Measurements from ENCODE around the gene TMC2.
"Not testable (repeated sequence)": the region's sequence is repeated elsewhere in the genome, so short reads cannot be mapped to it uniquely, and the experiment has no call there.

Gene TMC2, protein sequence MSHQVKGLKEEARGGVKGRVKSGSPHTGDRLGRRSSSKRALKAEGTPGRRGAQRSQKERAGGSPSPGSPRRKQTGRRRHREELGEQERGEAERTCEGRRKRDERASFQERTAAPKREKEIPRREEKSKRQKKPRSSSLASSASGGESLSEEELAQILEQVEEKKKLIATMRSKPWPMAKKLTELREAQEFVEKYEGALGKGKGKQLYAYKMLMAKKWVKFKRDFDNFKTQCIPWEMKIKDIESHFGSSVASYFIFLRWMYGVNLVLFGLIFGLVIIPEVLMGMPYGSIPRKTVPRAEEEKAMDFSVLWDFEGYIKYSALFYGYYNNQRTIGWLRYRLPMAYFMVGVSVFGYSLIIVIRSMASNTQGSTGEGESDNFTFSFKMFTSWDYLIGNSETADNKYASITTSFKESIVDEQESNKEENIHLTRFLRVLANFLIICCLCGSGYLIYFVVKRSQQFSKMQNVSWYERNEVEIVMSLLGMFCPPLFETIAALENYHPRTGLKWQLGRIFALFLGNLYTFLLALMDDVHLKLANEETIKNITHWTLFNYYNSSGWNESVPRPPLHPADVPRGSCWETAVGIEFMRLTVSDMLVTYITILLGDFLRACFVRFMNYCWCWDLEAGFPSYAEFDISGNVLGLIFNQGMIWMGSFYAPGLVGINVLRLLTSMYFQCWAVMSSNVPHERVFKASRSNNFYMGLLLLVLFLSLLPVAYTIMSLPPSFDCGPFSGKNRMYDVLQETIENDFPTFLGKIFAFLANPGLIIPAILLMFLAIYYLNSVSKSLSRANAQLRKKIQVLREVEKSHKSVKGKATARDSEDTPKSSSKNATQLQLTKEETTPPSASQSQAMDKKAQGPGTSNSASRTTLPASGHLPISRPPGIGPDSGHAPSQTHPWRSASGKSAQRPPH

GRCh38 chr20:2536560-2536986 lies at the start of gene TMC2:
Gene TMC2, plus strand, starts transcription at chr20:2536573. Its CDS starts 49 bp downstream, at chr20:2536622.
- H3K9me3 Mint-ChIP-seq = no peaks in the 10 kb centered on the region
- peaks cover 54% of the 10 kb centered on the region for H3K27me3 Mint-ChIP-seq

GRCh38 chr20:2502808-2503384 lies 33.5 kb upstream of the TMC2 start:
- not testable (repeated sequence) for H3K27ac Mint-ChIP-seq, H3K27me3 Mint-ChIP-seq, DNase-seq, ATAC-seq, H3K4me3 Mint-ChIP-seq, H3K9me3 Mint-ChIP-seq
- H3K4me1 Mint-ChIP-seq = peaks cover 23% of the 10 kb centered on the region

More at GRCh38 chr20:2536560-2536986, at the start of gene TMC2:
- DNase-seq (no peak), ATAC-seq (no peak)
- H3K4me1 Mint-ChIP-seq = no peaks in the 10 kb centered on the region
- H3K27ac Mint-ChIP-seq = peak within 1 kb of the TSS in 1 of 2 donors; percentile 21
- no peak within 1 kb of the TSS for H3K4me3 Mint-ChIP-seq

DNA sequence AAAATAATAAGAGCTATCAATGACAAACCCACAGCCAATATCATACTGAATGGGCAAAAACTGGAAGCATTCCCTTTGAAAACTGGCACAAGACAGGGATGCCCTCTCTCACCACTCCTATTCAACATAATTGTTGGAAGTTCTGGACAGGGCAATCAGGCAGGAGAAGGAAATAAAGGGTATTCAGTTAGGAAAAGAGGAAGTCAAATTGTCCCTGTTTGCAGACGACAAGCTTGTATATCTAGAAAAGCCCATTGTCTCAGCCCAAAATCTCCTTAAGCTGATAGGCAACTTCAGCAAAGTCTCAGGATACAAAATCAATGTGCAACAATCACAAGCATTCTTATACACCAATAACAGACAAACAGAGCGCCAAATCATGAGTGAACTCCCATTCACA lies 31.6 kb upstream of the TMC2 start:
- H3K27me3 Mint-ChIP-seq, ATAC-seq, H3K9me3 Mint-ChIP-seq, DNase-seq, H3K4me3 Mint-ChIP-seq, H3K27ac Mint-ChIP-seq: not testable (repeated sequence)
- peaks cover 29% of the 10 kb centered on the region for H3K4me1 Mint-ChIP-seq

- not testable (repeated sequence) for H3K27me3 Mint-ChIP-seq, DNase-seq, H3K9me3 Mint-ChIP-seq, H3K4me3 Mint-ChIP-seq, H3K27ac Mint-ChIP-seq, ATAC-seq
- H3K4me1 Mint-ChIP-seq = peaks cover 29% of the 10 kb centered on the region
Measured at GRCh38 chr20:2506426-2506825, 29.9 kb upstream of the TMC2 start.

DNA sequence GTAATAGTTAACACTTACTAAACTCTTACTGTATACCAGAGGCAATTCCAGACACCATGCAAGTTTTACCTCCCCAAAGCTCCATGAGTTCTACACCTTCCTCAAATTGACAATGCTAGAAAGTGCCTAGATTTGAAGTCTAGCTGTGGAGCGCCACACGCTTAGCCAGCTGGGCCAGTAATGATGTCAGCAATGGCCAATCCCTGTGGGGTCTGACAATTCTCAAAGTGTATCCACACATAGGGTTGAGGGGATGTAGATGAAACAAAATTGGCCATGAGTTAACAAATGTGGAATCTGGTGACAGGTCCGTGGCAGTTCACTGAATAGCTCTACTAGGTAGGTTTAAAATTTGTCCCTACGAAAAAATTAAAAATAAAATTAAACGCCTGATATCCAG lies 28.9 kb upstream of the TMC2 start:
- H3K4me1 Mint-ChIP-seq = peaks cover 29% of the 10 kb centered on the region
- no peaks in the 10 kb centered on the region for H3K27me3 Mint-ChIP-seq
- no peak for ATAC-seq
- H3K9me3 Mint-ChIP-seq = no peaks in the 10 kb centered on the region
- peak overlapping the region; percentile 95 to 97 for H3K4me3 Mint-ChIP-seq
- no peak overlapping the region for H3K27ac Mint-ChIP-seq
- DNase-seq = no peak

GRCh38 chr20:2507875-2508630 lies 28.3 kb upstream of the TMC2 start:
- peaks cover 25% of the 10 kb centered on the region for H3K4me1 Mint-ChIP-seq
- H3K27me3 Mint-ChIP-seq = no peaks in the 10 kb centered on the region
- peak; percentile 31 for ATAC-seq
- H3K27ac Mint-ChIP-seq = peak overlapping the region; percentile 96 to 99
- H3K4me3 Mint-ChIP-seq = peak overlapping the region; percentile 95 to 97
- H3K9me3 Mint-ChIP-seq = no peaks in the 10 kb centered on the region
- DNase-seq = no peak

- Mint-ChIP-seq H3K27ac (peak within 1 kb of the TSS; percentile 96 to 99), H3K27me3 (no peaks in the 10 kb centered on the region), H3K4me1 (peaks cover 18% of the 10 kb centered on the region), H3K9me3 (no peaks in the 10 kb centered on the region), H3K4me3 (peak within 1 kb of the TSS; percentile 95 to 97)
- peak; percentile 97 for ATAC-seq
- peak; percentile 72 to 78 for DNase-seq
Measured at GRCh38 chr20:2508631-2509467, 27.5 kb upstream of the TMC2 start, which contains the start of gene ZNF343. Gene ZNF343, minus strand, starts transcription at chr20:2508915. Its CDS starts 15,020 bp downstream, at chr20:2493895.

- Mint-ChIP-seq H3K4me1 (peaks cover 12% of the 10 kb centered on the region), H3K27ac (peak overlapping the region in 1 of 2 donors; percentile 99), H3K9me3 (no peaks in the 10 kb centered on the region), H3K4me3 (peak overlapping the region; percentile 95 to 97), H3K27me3 (no peaks in the 10 kb centered on the region)
- ATAC-seq = no peak
- no peak for DNase-seq
Measured at GRCh38 chr20:2509468-2509781, 26.9 kb upstream of the TMC2 start.

DNA sequence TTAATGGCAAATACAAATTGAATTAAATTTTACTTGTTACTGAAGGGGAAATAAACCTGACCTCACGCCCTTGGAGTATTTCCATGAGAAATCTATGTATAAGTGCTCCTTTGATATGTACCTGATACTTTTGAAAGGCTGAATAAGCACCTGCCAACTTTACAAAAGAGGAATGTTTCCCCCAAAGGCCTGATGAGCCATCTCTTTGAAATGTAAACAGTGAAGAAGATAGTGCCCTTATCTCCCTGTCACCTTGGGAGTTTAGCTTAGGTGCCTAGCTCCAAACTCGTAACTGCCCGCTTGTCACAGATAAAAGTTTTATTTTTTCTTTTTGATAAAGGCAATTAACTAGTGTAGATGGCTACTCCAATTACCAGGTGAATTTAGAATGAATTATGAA lies 26.6 kb upstream of the TMC2 start:
- no peaks in the 10 kb centered on the region for H3K27me3 Mint-ChIP-seq
- DNase-seq = no peak
- ATAC-seq = no peak
- H3K9me3 Mint-ChIP-seq = no peaks in the 10 kb centered on the region
- H3K4me3 Mint-ChIP-seq = peak overlapping the region in 1 of 2 donors; percentile 97
- H3K4me1 Mint-ChIP-seq = peaks cover 11% of the 10 kb centered on the region
- H3K27ac Mint-ChIP-seq = no peak overlapping the region

- Mint-ChIP-seq H3K4me1 (no peaks in the 10 kb centered on the region), H3K9me3 (no peaks in the 10 kb centered on the region), H3K27ac (no peak overlapping the region), H3K27me3 (no peaks in the 10 kb centered on the region), H3K4me3 (no peak overlapping the region)
- DNase-seq (no peak), ATAC-seq (no peak)
Measured at GRCh38 chr20:2515203-2515602, 21.2 kb upstream of the TMC2 start.

DNA sequence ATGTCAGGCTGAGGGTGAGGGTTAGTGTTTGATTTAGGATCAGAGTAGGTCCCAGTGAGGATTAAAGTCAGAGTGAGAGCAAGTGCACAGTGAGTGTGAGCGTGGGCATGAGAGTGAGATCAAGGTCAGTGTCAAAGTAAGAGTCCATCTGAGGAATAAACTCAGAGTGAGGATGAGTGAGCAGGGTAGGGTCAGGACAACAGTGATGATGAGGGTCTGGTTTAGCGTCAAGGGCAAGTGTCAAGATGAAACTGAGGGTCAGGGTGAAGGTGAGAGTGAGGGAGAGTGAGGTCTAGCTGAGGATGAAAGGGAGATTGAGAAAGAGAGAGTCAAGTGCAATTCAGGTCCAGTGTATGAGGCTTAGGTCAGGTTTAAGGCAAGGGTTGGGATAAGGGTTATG lies 20.0 kb upstream of the TMC2 start:
- no peaks in the 10 kb centered on the region for H3K9me3 Mint-ChIP-seq
- peaks cover 9% of the 10 kb centered on the region for H3K27me3 Mint-ChIP-seq
- H3K4me3 Mint-ChIP-seq = no peak overlapping the region
- DNase-seq = no peak
- no peak for ATAC-seq
- H3K4me1 Mint-ChIP-seq = peaks cover 5% of the 10 kb centered on the region
- no peak overlapping the region for H3K27ac Mint-ChIP-seq

DNA sequence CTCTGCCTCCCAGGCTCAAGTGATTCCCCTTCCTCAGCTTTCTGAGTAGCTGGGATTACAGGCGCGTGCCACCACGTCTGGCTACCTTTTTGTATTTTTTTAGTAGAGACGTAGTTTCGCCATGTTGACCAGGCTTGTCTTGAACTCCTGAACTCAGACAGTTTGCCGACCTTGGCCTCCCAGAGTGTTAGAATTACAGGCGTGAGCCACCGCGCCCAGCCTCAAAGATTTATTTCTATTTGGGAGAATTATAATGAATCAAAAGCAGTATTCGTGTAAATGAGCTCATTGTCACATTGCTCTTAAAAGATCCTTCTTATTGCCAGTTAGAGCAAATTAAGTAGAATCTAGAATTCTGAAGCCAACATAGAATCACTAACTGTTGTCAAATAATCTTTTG lies 18.3 kb upstream of the TMC2 start:
- no peaks in the 10 kb centered on the region for H3K9me3 Mint-ChIP-seq
- H3K4me3 Mint-ChIP-seq = no peak overlapping the region
- ATAC-seq (no peak), DNase-seq (no peak)
- no peak overlapping the region for H3K27ac Mint-ChIP-seq
- peaks cover 9% of the 10 kb centered on the region for H3K4me1 Mint-ChIP-seq
- H3K27me3 Mint-ChIP-seq = peaks cover 12% of the 10 kb centered on the region

DNA sequence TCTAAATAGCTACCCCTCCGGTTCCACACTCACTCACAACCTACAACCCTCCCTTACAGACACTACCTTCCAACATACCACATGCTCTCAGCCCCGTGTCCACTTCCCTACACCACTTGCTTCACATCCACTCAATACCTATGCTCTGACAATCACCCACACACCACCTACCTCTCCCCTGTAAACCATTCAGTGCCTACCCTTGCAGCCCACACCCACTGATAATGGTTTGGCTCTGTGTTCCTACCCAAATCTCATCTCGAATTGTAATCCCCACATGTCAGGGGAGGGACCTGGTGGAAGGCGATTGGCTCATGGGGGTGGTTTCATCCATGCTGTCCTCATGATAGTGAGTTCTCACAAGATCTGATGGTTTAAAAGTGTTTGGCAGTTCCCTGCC lies 17.8 kb upstream of the TMC2 start:
- peaks cover 12% of the 10 kb centered on the region for H3K27me3 Mint-ChIP-seq
- no peak overlapping the region for H3K27ac Mint-ChIP-seq
- ATAC-seq (no peak), DNase-seq (no peak)
- H3K4me1 Mint-ChIP-seq = peaks cover 9% of the 10 kb centered on the region
- H3K4me3 Mint-ChIP-seq = no peak overlapping the region
- no peaks in the 10 kb centered on the region for H3K9me3 Mint-ChIP-seq

GRCh38 chr20:2519115-2519809 lies 17.1 kb upstream of the TMC2 start:
- no peak for ATAC-seq
- DNase-seq = no peak
- H3K27me3 Mint-ChIP-seq = peaks cover 12% of the 10 kb centered on the region
- no peak overlapping the region for H3K27ac Mint-ChIP-seq
- H3K9me3 Mint-ChIP-seq = no peaks in the 10 kb centered on the region
- peaks cover 15% of the 10 kb centered on the region for H3K4me1 Mint-ChIP-seq
- no peak overlapping the region for H3K4me3 Mint-ChIP-seq
